Measurements from ENCODE around the gene BBS9.

GRCh38 chr7:33130184-33130583 is 820 bp downstream of the BBS9 start:
- no peak for TF ChIP-seq CTCF (conservative IDR thresholded peaks at IDR 0.05)
- TF ChIP-seq ZFX (IDR thresholded peaks at IDR 0.05), result no peak

Measured in C4-2B (cell line).